IgD-negative memory B cell (primary cell): ENCODE data around the gene ING3. TPM values are rescaled to one million over a fixed set of nuclear protein-coding genes. Genes with fewer than 3 reads are reported as not detected.
"Not testable (repeated sequence)": the region's sequence is repeated elsewhere in the genome, so short reads cannot be mapped to it uniquely, and the experiment has no call there.

Source experiments
- H3K27ac Mint-ChIP-seq, 3 donors: one replicate each; pipeline ENCODE4 v1.8.0; 2020 to 2022; ENCODE audit warnings: mild to moderate bottlenecking in 3 of 3, mixed read lengths in 3 of 3, moderate library complexity in 1 of 3
- H3K27me3 Mint-ChIP-seq: one replicate; pipeline ENCODE4 v1.8.0; 2021; ENCODE audit warnings: mixed read lengths
- H3K36me3 Mint-ChIP-seq: one replicate; pipeline ENCODE4 v1.8.0; 2020; ENCODE audit warnings: mild to moderate bottlenecking, mixed read lengths
- H3K4me1 Mint-ChIP-seq, 3 donors: one replicate each; pipeline ENCODE4 v1.8.0; 2020 to 2022; ENCODE audit warnings: mixed read lengths in 3 of 3, mild to moderate bottlenecking in 1 of 3
- H3K4me3 Mint-ChIP-seq, 4 donors: one replicate each; pipeline ENCODE4 v1.8.0; 2020 to 2022; ENCODE audit warnings: mild to moderate bottlenecking in 4 of 4, mixed read lengths in 4 of 4, moderate library complexity in 3 of 4
- H3K9me3 Mint-ChIP-seq, 3 donors: one replicate each; pipeline ENCODE4 v1.8.0; 2020 to 2021; ENCODE audit warnings: mixed read lengths in 3 of 3, mild to moderate bottlenecking in 1 of 3
- polyA plus RNA-seq: library from polyadenylated mRNA; unstranded; fragments of 300-500 nt; fragmentation: Illumina TruSeq; gene quantifications from one replicate; pipeline ENCODE4 v1.2.3, GENCODE V29; 2021

The ING3 gene
- polyA plus RNA-seq, 1 donor from 2014 or later, result 29.4 TPM

- H3K4me3 Mint-ChIP-seq, result no peak overlapping the region
- no peak overlapping the region for H3K27ac Mint-ChIP-seq
Measured at GRCh38 chr7:120979765-120980499, 29.4 kb downstream of the ING3 start.

GRCh38 chr7:120981117-120981516, 30.5 kb downstream of the ING3 start:
- H3K36me3 Mint-ChIP-seq, result no peaks in the 10 kb centered on the region
- H3K27ac Mint-ChIP-seq, result no peak overlapping the region
- H3K27me3 Mint-ChIP-seq, result no peaks in the 10 kb centered on the region

More at GRCh38 chr7:120979765-120980499, 29.4 kb downstream of the ING3 start:
- no peaks in the 10 kb centered on the region for H3K9me3 Mint-ChIP-seq
- H3K27me3 Mint-ChIP-seq, result no peaks in the 10 kb centered on the region
- peaks cover under 1% of the 10 kb centered on the region for H3K36me3 Mint-ChIP-seq
- H3K4me1 Mint-ChIP-seq, result peaks cover 0 to 3% (median 2%) of the 10 kb centered on the region in 3 donors

GRCh38 chr7:120981888-120982615, 31.5 kb downstream of the ING3 start:
- Mint-ChIP-seq H3K9me3 (no peaks in the 10 kb centered on the region), H3K36me3 (no peaks in the 10 kb centered on the region), H3K27me3 (peaks cover 2% of the 10 kb centered on the region), H3K4me3 (no peak overlapping the region), H3K27ac (peak overlapping the region in 1 of 3 donors; percentile 49), H3K4me1 (peaks cover 0 to 3% (median 2%) of the 10 kb centered on the region in 3 donors)

More at GRCh38 chr7:120981117-120981516, 30.5 kb downstream of the ING3 start:
- Mint-ChIP-seq H3K4me1 (peaks cover 0 to 3% (median 2%) of the 10 kb centered on the region in 3 donors), H3K9me3 (no peaks in the 10 kb centered on the region), H3K4me3 (no peak overlapping the region)

GRCh38 chr7:120983592-120983991, 33.0 kb downstream of the ING3 start:
- not testable (repeated sequence) for H3K4me1 Mint-ChIP-seq, H3K36me3 Mint-ChIP-seq

DNA sequence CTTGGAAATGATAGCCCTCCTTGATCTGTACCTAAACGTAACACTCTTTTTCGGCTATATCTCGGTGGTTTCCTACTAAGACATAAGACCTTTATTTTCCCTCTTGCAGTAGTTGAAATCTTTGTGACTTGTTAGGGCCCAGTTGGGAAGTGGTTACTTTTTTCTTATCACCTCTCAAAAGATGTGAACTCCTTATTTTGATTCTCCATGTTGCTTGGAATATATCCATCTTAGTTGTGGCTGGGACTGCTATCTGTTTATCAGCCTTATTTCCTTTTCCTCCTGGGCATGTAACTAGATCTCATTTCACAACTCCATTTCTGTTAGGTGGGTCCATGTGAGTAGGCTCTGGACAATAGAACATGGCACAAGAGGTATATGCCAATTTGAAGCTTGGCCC, 33.8 kb downstream of the ING3 start:
- no peak overlapping the region for H3K27ac Mint-ChIP-seq
- no peaks in the 10 kb centered on the region for H3K36me3 Mint-ChIP-seq
- peaks cover 10% of the 10 kb centered on the region for H3K27me3 Mint-ChIP-seq
- no peaks in the 10 kb centered on the region for H3K9me3 Mint-ChIP-seq
- H3K4me3 Mint-ChIP-seq, result no peak overlapping the region
- H3K4me1 Mint-ChIP-seq, result peaks cover 5 to 16% (median 13%) of the 10 kb centered on the region in 3 donors

More at GRCh38 chr7:120983592-120983991, 33.0 kb downstream of the ING3 start:
- H3K27me3 Mint-ChIP-seq, H3K27ac Mint-ChIP-seq, H3K4me3 Mint-ChIP-seq, H3K9me3 Mint-ChIP-seq: not testable (repeated sequence)

GRCh38 chr7:120985130-120985758, 34.7 kb downstream of the ING3 start:
- H3K4me1 Mint-ChIP-seq, result peaks cover 5 to 16% (median 13%) of the 10 kb centered on the region in 3 donors

GRCh38 chr7:120985839-120986238, 35.3 kb downstream of the ING3 start:
- Mint-ChIP-seq H3K4me3 (no peak overlapping the region), H3K27ac (no peak overlapping the region), H3K9me3 (no peaks in the 10 kb centered on the region), H3K36me3 (no peaks in the 10 kb centered on the region), H3K4me1 (peaks cover 5 to 18% (median 16%) of the 10 kb centered on the region in 3 donors), H3K27me3 (peaks cover 19% of the 10 kb centered on the region)

More at GRCh38 chr7:120985130-120985758, 34.7 kb downstream of the ING3 start:
- Mint-ChIP-seq H3K36me3 (no peaks in the 10 kb centered on the region), H3K9me3 (no peaks in the 10 kb centered on the region), H3K27ac (no peak overlapping the region), H3K4me3 (no peak overlapping the region), H3K27me3 (peaks cover 17% of the 10 kb centered on the region)

GRCh38 chr7:120986650-120987049, 36.1 kb downstream of the ING3 start:
- no peaks in the 10 kb centered on the region for H3K36me3 Mint-ChIP-seq
- peaks cover 5 to 18% (median 17%) of the 10 kb centered on the region in 3 donors for H3K4me1 Mint-ChIP-seq
- H3K27ac Mint-ChIP-seq, result no peak overlapping the region
- no peak overlapping the region for H3K4me3 Mint-ChIP-seq
- H3K9me3 Mint-ChIP-seq, result no peaks in the 10 kb centered on the region
- H3K27me3 Mint-ChIP-seq, result peaks cover 23% of the 10 kb centered on the region

DNA sequence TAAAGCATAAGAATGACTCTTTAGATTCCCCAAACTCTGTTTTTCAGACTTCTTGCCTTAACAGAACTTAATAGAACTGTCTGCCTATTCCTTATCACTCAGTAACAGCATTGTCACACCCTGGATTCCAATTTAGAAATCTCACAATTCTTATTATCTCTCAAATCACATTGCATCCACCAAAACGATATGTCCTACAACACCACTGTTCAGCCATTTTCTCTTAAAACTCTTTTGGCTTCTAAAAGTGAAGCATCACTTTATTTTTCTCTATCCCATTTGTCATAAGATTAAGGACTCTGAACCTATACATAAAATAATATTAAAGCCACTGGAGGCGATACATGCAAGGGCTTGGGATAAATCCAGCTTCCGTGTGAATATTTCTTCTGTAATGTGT, 36.7 kb downstream of the ING3 start:
- peak overlapping the region in 1 of 4 donors; percentile 74 for H3K4me3 Mint-ChIP-seq
- peaks cover 3 to 17% (median 15%) of the 10 kb centered on the region in 3 donors for H3K4me1 Mint-ChIP-seq
- no peak overlapping the region for H3K27ac Mint-ChIP-seq
- H3K36me3 Mint-ChIP-seq, result no peaks in the 10 kb centered on the region
- no peaks in the 10 kb centered on the region for H3K9me3 Mint-ChIP-seq
- peaks cover 24% of the 10 kb centered on the region for H3K27me3 Mint-ChIP-seq

DNA sequence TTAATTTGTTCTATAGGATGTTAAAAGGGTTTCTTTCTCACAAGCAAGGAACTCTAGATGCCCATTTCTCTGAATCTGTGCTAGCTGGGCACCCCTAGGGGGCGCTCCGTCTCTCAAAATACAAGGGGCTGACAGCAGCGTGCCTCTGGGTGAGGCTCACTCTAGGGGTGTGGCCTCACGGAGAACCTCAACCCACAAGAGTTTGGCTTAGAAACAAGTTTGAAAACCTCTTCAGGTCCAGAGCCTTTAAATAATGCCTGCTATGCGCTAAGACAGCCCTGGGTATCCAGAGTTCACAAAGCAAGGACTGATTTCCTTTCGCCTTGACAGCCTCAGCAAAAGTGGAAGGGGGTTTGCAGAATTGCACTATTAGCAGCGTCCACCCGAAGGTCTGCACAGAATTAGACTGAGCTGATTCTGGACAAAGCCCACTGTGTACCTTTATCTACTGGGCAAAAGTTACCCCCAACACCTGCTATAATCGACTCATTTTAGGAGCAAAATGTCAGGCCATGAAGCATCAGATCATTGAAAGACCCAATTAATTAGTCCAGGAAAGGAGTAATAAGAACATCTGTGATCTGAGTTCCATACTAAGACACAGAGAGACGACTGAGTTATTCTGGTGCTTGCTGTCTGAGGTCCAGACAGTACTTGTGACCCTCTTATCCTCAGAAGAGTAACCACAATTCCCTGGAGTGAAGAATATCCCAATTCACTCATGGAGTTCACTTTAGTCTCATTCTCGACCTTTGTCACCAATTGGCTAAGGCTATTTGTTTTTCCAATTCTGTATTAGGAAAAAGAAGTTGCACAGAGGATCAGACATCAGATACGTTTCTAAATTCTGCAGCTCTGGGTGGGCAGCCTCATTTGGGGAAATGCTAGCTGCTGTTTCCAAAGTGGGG, 37.4 kb downstream of the ING3 start:
- Mint-ChIP-seq H3K27me3 (peaks cover 24% of the 10 kb centered on the region), H3K27ac (no peak overlapping the region), H3K36me3 (no peaks in the 10 kb centered on the region), H3K4me1 (peaks cover 3 to 17% (median 15%) of the 10 kb centered on the region in 3 donors), H3K4me3 (peak overlapping the region; percentile 74 to 91 (median 84)), H3K9me3 (no peaks in the 10 kb centered on the region)

GRCh38 chr7:120988591-120989256, 38.1 kb downstream of the ING3 start, which contains the start of gene CPED1:
Gene CPED1 (plus strand): TSS chr7:120988711. CDS start chr7:120989622, 911 bp downstream.
- H3K4me3 Mint-ChIP-seq, result peak within 1 kb of the TSS; percentile 74 to 91 (median 84)
- H3K36me3 Mint-ChIP-seq, result no peaks in the 10 kb centered on the region
- H3K4me1 Mint-ChIP-seq, result peaks cover 3 to 17% (median 15%) of the 10 kb centered on the region in 3 donors
- peaks cover 26% of the 10 kb centered on the region for H3K27me3 Mint-ChIP-seq
- no peak within 1 kb of the TSS for H3K27ac Mint-ChIP-seq
- H3K9me3 Mint-ChIP-seq, result no peaks in the 10 kb centered on the region

GRCh38 chr7:120989257-120990220, 39.0 kb downstream of the ING3 start:
- H3K27me3 Mint-ChIP-seq, result peaks cover 33% of the 10 kb centered on the region
- no peaks in the 10 kb centered on the region for H3K36me3 Mint-ChIP-seq
- H3K4me3 Mint-ChIP-seq, result peak overlapping the region in 3 of 4 donors; percentile 18 to 86 (median 81)
- H3K4me1 Mint-ChIP-seq, result peaks cover 3 to 17% (median 15%) of the 10 kb centered on the region in 3 donors
- no peaks in the 10 kb centered on the region for H3K9me3 Mint-ChIP-seq
- H3K27ac Mint-ChIP-seq, result peak overlapping the region in 1 of 3 donors; percentile 54
